ENCODE results near the gene RGR.
A peak's percentile ranks its signal among the peaks of the same experiment; 100 is the strongest.

The RGR gene

DNA sequence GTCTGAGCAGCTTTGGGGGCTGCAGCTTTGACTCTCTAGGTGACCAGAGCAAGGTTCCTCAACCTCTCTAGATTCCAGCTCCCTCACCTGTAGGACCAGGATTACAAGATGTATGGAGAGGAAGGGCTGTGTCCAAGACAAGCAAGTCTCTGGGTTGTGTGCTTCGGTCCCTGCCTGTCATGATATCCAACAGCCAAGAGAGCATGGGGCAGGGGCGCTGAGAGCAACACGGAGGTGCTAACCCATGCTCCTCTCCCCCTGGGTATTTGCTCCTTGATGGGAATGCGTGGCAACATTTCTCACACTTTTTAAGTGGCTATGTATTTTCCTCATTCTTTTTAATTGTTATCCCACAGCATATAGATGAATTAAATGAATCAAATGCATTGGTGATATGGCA lies 40.2 kb upstream of the RGR start:
- no peak overlapping the region for H3K27ac ChIP-seq
- no peak overlapping the region for H3K4me3 ChIP-seq (ENCODE audit: low read depth in 1 of 2, low read length in 1 of 2)
- H3K27me3 ChIP-seq: peaks cover 41% of the 10 kb centered on the region
- H3K36me3 ChIP-seq: no peaks in the 10 kb centered on the region
- H3K4me1 ChIP-seq (ENCODE audit: control insufficient read depth in 1 of 2, insufficient read depth in 1 of 2, low read depth in 1 of 2, low read length in 1 of 2): no peaks in the 10 kb centered on the region
- no peaks in the 10 kb centered on the region for H3K9me3 ChIP-seq
- TF ChIP-seq, protein P1, sequence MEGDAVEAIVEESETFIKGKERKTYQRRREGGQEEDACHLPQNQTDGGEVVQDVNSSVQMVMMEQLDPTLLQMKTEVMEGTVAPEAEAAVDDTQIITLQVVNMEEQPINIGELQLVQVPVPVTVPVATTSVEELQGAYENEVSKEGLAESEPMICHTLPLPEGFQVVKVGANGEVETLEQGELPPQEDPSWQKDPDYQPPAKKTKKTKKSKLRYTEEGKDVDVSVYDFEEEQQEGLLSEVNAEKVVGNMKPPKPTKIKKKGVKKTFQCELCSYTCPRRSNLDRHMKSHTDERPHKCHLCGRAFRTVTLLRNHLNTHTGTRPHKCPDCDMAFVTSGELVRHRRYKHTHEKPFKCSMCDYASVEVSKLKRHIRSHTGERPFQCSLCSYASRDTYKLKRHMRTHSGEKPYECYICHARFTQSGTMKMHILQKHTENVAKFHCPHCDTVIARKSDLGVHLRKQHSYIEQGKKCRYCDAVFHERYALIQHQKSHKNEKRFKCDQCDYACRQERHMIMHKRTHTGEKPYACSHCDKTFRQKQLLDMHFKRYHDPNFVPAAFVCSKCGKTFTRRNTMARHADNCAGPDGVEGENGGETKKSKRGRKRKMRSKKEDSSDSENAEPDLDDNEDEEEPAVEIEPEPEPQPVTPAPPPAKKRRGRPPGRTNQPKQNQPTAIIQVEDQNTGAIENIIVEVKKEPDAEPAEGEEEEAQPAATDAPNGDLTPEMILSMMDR (IDR thresholded peaks at IDR 0.05): no peak

DNA sequence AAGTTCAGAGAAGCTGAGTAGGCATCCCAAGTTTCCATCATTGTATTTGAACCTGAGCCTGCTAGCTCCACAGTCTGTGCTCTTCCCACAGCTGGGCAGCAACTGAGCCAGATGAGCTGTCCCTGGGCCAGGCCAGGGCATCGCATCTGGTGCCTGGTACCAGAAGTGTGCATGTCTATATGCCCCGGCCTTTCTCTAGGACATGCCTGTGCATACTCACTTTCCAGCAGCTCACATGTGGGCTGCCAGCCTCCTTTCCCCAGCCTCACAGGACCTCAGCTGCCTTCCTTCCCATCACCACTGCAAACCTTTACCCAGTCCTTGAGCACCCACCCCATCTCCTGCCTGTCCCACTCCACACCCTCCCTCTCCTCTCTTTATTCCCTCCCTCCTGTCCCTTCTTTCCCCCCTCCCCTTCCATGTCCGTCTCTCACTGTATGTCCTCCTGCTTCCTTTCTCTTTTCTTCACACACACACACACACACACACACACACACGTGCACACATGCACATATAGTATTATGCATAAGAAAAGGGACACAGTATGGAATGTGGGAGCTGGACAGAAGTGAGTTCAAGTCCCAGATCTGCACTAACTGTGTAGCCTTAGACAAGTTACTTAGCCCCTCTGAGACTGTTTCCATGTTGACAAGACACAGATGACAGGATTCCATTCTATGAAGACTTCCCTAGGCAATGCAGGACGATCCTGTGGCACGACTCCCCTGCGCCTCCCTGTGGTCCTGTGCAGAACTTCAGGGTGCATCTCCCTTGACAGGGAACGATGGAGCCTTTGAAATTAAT lies 39.6 kb upstream of the RGR start:
- TF ChIP-seq, protein P1 (IDR thresholded peaks at IDR 0.05): peak; percentile 69
- H3K4me1 ChIP-seq (ENCODE audit: control insufficient read depth in 1 of 2, insufficient read depth in 1 of 2, low read depth in 1 of 2, low read length in 1 of 2): no peaks in the 10 kb centered on the region
- no peak overlapping the region for H3K27ac ChIP-seq
- peaks cover 37% of the 10 kb centered on the region for H3K27me3 ChIP-seq
- H3K9me3 ChIP-seq: no peaks in the 10 kb centered on the region
- H3K36me3 ChIP-seq: no peaks in the 10 kb centered on the region
- H3K4me3 ChIP-seq (ENCODE audit: low read depth in 1 of 2, low read length in 1 of 2): no peak overlapping the region

DNA sequence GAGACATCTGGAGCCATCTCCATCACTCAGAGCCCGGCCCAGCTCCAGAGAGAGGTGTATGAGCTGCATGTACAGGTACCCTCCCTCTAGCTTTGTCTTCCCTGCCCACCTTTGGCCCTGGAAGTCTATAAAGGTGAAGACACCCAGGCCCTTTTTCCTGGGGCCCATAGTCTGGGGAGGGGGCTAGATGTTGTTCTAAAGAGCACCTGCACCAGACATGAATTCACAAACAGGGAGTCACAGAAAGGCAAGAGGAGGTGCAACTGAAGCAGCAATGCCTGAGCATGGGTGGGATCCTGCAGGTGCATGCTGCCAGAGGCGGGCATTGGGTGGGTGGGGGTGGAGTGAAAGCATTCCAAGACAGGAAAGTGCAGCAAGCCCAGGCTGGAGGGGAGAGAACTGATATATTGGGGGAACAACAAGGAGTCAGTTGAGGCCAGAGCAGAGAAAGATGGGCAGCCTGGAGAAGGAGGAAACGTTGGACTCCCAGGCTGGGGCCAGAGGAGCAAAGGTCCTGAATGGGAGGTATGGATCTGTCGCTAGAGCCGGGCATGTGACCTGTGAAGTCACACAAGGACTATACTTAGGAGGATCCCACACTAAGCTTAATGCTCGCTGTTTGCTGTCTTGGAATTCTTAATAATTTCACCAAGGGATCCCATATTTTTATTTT lies 38.9 kb upstream of the RGR start:
- no peaks in the 10 kb centered on the region for H3K4me1 ChIP-seq (ENCODE audit: control insufficient read depth in 1 of 2, insufficient read depth in 1 of 2, low read depth in 1 of 2, low read length in 1 of 2)
- no peaks in the 10 kb centered on the region for H3K9me3 ChIP-seq
- no peaks in the 10 kb centered on the region for H3K36me3 ChIP-seq
- no peak overlapping the region for H3K4me3 ChIP-seq (ENCODE audit: low read depth in 1 of 2, low read length in 1 of 2)
- TF ChIP-seq, protein P1 (IDR thresholded peaks at IDR 0.05): no peak
- H3K27ac ChIP-seq: no peak overlapping the region
- peaks cover 34% of the 10 kb centered on the region for H3K27me3 ChIP-seq

DNA sequence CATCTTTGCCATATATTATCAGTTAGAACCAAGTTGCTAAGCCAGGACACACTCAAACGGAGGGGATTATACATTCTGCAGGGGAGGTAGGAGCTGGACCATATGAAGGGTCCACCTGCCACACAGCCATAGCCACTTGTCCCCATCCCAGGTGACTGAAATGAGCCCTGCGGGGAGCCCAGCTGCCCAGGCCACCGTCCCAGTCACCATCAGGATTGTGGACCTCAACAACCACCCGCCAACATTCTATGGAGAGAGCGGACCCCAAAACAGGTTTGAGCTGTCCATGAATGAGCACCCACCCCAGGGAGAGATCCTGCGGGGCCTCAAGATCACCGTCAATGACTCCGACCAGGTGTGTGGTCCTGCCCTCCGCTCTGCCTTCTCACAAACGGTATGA lies 36.8 kb upstream of the RGR start:
- TF ChIP-seq, protein P1 (IDR thresholded peaks at IDR 0.05): no peak

DNA sequence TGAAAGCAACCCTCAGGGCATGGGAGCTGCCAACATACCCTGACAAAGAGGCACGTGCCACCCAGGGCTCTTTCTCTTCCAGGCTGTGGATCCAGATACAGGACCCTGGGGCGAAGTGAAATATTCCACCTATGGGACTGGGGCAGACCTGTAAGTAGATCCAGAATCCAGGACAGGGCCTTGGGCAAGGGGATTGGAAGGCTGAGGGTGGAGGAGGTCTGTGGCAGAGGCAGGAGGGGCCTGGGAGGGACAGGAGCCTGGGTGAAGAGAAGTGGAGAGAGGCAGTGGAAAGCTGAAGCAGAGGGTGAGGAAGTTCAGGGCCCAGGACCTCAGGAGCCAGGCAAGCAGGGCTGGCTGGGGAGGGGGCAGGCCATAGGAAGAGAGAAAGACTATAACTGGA lies 33.3 kb upstream of the RGR start:
- peaks cover 38% of the 10 kb centered on the region for H3K27me3 ChIP-seq
- no peaks in the 10 kb centered on the region for H3K36me3 ChIP-seq
- no peaks in the 10 kb centered on the region for H3K9me3 ChIP-seq
- TF ChIP-seq, protein P1 (IDR thresholded peaks at IDR 0.05): no peak
- H3K4me1 ChIP-seq (ENCODE audit: control insufficient read depth in 1 of 2, insufficient read depth in 1 of 2, low read depth in 1 of 2, low read length in 1 of 2): no peaks in the 10 kb centered on the region
- no peak overlapping the region for H3K4me3 ChIP-seq (ENCODE audit: low read depth in 1 of 2, low read length in 1 of 2)
- H3K27ac ChIP-seq: no peak overlapping the region

More for the DNA sequence above, 36.8 kb upstream of the RGR start:
- Histone ChIP-seq H3K27me3 (peaks cover 38% of the 10 kb centered on the region), H3K9me3 (no peaks in the 10 kb centered on the region), H3K4me1 (ENCODE audit: control insufficient read depth in 1 of 2, insufficient read depth in 1 of 2, low read depth in 1 of 2, low read length in 1 of 2) (no peaks in the 10 kb centered on the region), H3K36me3 (no peaks in the 10 kb centered on the region), H3K4me3 (ENCODE audit: low read depth in 1 of 2, low read length in 1 of 2) (no peak overlapping the region), H3K27ac (no peak overlapping the region)

Measured in neutrophil (primary cell).